ENCODE data around the gene MID1. TPM values are rescaled to one million over a fixed set of nuclear protein-coding genes. Genes with fewer than 3 reads are reported as not detected.

MID1 gene
- total and polyA plus RNA-seq, 9 of the 15 experiments (the other 6 are each of a cell fraction or from before 2014, with no cell fraction given): 0.07 to 0.54 (median 0.33) TPM

GRCh38 chrX:10568428-10568827 is 52.0 kb downstream of the MID1 start:
- H3K27me3 ChIP-seq (ENCODE audit: control insufficient read depth in 2 of 2, insufficient read depth in 2 of 2, low read length in 2 of 2): peaks cover 0 to 7% of the 10 kb centered on the region in 2 experiments; a peak in 1 of 5 replicates
- no peaks in the 10 kb centered on the region for H3K9me1 ChIP-seq (ENCODE audit: control insufficient read depth, insufficient read depth, low read length)
- no peaks in the 10 kb centered on the region for H3K36me3 ChIP-seq (ENCODE audit: control insufficient read depth, insufficient read depth, low read length)
- H3K9ac ChIP-seq (ENCODE audit: insufficient read depth in 1 of 2, low read depth in 2 of 2, low read length in 2 of 2): no peak overlapping the region
- BruUV-seq (replicated peaks): no TSS peak
- no peak overlapping the region for H2AFZ ChIP-seq (ENCODE audit: low read depth, low read length)
- CTCF ChIA-PET (ENCODE audit: low intra/inter-chr PET ratio): no interaction called here
- WGBS (ENCODE audit: insufficient coverage, low coverage, missing lambda C conversion rate): 0% methylated on average over 1 of the region's 3 CpGs
- H3K4me1 ChIP-seq (replicated peaks in 1 of 2; ENCODE audit: control insufficient read depth in 2 of 2, insufficient read depth in 2 of 2, low read length in 2 of 2): no peaks in the 10 kb centered on the region
- no peak overlapping the region for H3K4me2 ChIP-seq (ENCODE audit: insufficient read depth, low read length)
- intact Hi-C loops (cut with micrococcal nuclease) (no loop called here), in situ Hi-C loops (cut with MboI) (no loop called here)
- no peak overlapping the region for H3K4me3 ChIP-seq
- ATAC-seq (no peak), FAIRE-seq (no peak), DNase-seq (ENCODE audit: extremely low read depth in 1 of 4, low spot score in 3 of 4) (no peak)
- no peaks in the 10 kb centered on the region for H4K20me1 ChIP-seq (replicated peaks; ENCODE audit: control insufficient read depth, insufficient read depth, low read length)
- H3K27ac ChIP-seq (ENCODE audit: extremely low read depth, low read depth, low read length): no peak overlapping the region
- no peaks in the 10 kb centered on the region for H3K9me3 ChIP-seq (replicated peaks; ENCODE audit: control insufficient read depth, insufficient read depth, low read depth, low read length)
- POLR2A ChIA-PET: no interaction called here
- TF ChIP-seq TOE1 (IDR thresholded peaks at IDR 0.05; ENCODE audit: borderline replicate concordance) (no peak), TOE1 (CRISPR knock-in tag; IDR thresholded peaks at IDR 0.05; ENCODE audit: borderline replicate concordance, low read depth) (no peak), CBX5 (IDR thresholded peaks at IDR 0.05; ENCODE audit: borderline replicate concordance, low read depth) (no peak), PHF20 (IDR thresholded peaks at IDR 0.05; ENCODE audit: partially characterized antibody) (no peak), RFX5 (IDR thresholded peaks at IDR 0.05; ENCODE audit: low read depth, low read length) (no peak), SAFB (IDR thresholded peaks at IDR 0.05; ENCODE audit: borderline replicate concordance, low read depth, low read length) (no peak), NELFE (IDR thresholded peaks at IDR 0.05; ENCODE audit: insufficient read depth, insufficient read length) (no peak), NR0B1 (IDR thresholded peaks at IDR 0.05; ENCODE audit: partially characterized antibody) (no peak), RBM25 (IDR thresholded peaks at IDR 0.05; ENCODE audit: low read depth, low read length, severe bottlenecking) (no peak), ARID1B (IDR thresholded peaks at IDR 0.05) (no peak), ZEB2 (IDR thresholded peaks at IDR 0.05) (no peak), U2AF2 (optimal IDR thresholded peaks at IDR 0.05; ENCODE audit: low read depth, low read length) (no peak), SMAD2 (IDR thresholded peaks at IDR 0.05; ENCODE audit: low read depth, low read length) (no peak), ZZZ3 (IDR thresholded peaks at IDR 0.05) (no peak), MAZ (CRISPR knock-in tag; conservative IDR thresholded peaks at IDR 0.05 in 1 of 2, IDR thresholded peaks at IDR 0.05 in 1 of 2) (no peak), ZBED1 (IDR thresholded peaks at IDR 0.05) (no peak)
- H3K79me2 ChIP-seq (ENCODE audit: control insufficient read depth, insufficient read depth, low read length): no peaks in the 10 kb centered on the region
